Neural cell (in vitro differentiated cells): ENCODE measurements around the gene FZD10. TPM values are rescaled to one million over a fixed set of nuclear protein-coding genes. Genes with fewer than 3 reads are reported as not detected.

ENCODE experiments used
- H2AFZ ChIP-seq: fragments of 200-600, 300-800 bp; sonication (generic), shearing (Covaris generic); 2 replicates; pipeline ENCODE4 v1.6.0; 2014; ENCODE audit warnings: low read depth, mild to moderate bottlenecking, antibody characterized with exemption, low read length, moderate library complexity
- H3F3A ChIP-seq: fragments of 200-600 bp; shearing (Covaris generic); 2 replicates; pipeline ENCODE4 v1.6.1; 2016; ENCODE audit warnings: mild to moderate bottlenecking, moderate library complexity, mixed read lengths, antibody characterized with exemption, low read length; ENCODE audit not compliant: insufficient read depth, poor library complexity, severe bottlenecking
- H3K27ac ChIP-seq: fragments of 200-600, 300-800 bp; sonication (generic), shearing (Covaris generic); 2 replicates; pipeline ENCODE4 v1.5.1; 2014; ENCODE audit warnings: mild to moderate bottlenecking, low read length, moderate library complexity
- H3K27me3 ChIP-seq: fragments of 300-800, 200-600 bp; sonication (generic), shearing (Covaris generic); 2 replicates; pipeline ENCODE4 v1.6.0; 2014; ENCODE audit warnings: mild to moderate bottlenecking, low read depth, low read length, moderate library complexity; ENCODE audit not compliant: insufficient read depth
- H3K36me3 ChIP-seq: fragments of 300-800, 200-600 bp; sonication (generic), shearing (Covaris generic); 2 replicates; pipeline ENCODE4 v1.5.1; 2014; ENCODE audit warnings: mild to moderate bottlenecking, antibody characterized with exemption, low read length, moderate library complexity; ENCODE audit not compliant: insufficient read depth
- H3K4me2 ChIP-seq: fragments of 300-800, 200-600 bp; sonication (generic), shearing (Covaris generic); 2 replicates; pipeline ENCODE4 v1.6.0; 2014; ENCODE audit warnings: mild to moderate bottlenecking, low read length
- H3K4me3 ChIP-seq: fragments of 300-800, 200-600 bp; sonication (generic), shearing (Covaris generic); 2 replicates; pipeline ENCODE4 v1.5.1; 2014; ENCODE audit warnings: mild to moderate bottlenecking, low read length, moderate library complexity
- H3K79me2 ChIP-seq: fragments of 200-600 bp; shearing (Covaris generic); replicated peaks from 2 replicates; pipeline ENCODE4 v1.6.0; 2014; ENCODE audit warnings: mild to moderate bottlenecking, low read length, moderate library complexity; ENCODE audit not compliant: insufficient read depth
- H3K9ac ChIP-seq: fragments of 300-800, 200-600 bp; sonication (generic), shearing (Covaris generic); 2 replicates; pipeline ENCODE4 v1.6.1; 2016; ENCODE audit warnings: mild to moderate bottlenecking, low read length, mixed read lengths
- H3K9me2 ChIP-seq: fragments of 200-600 bp; shearing (Covaris generic); 2 replicates; pipeline ENCODE4 v1.6.1; 2016; ENCODE audit warnings: mild to moderate bottlenecking, low read length, mixed read lengths; ENCODE audit not compliant: insufficient read depth
- H3K9me3 ChIP-seq: fragments of 200-600, 300-800 bp; sonication (generic), shearing (Covaris generic); 2 replicates; pipeline ENCODE4 v1.6.1; 2016; ENCODE audit warnings: mild to moderate bottlenecking, mixed run types, low read length, moderate library complexity, mixed read lengths
- H4K20me1 ChIP-seq: fragments of 200-600 bp; shearing (Covaris generic); 2 replicates; pipeline ENCODE4 v1.6.1; 2016; ENCODE audit warnings: mild to moderate bottlenecking, mixed run types; ENCODE audit not compliant: insufficient read depth
- CTCF ChIP-seq: fragments of 450-650 bp; IDR thresholded peaks from 2 replicates; pipeline ENCODE4 v1.5.1; 2014; ENCODE audit warnings: antibody characterized with exemption, mild to moderate bottlenecking, moderate library complexity; ENCODE audit not compliant: poor library complexity, severe bottlenecking
- EP300 ChIP-seq: fragments of 450-650 bp; conservative IDR thresholded peaks from 2 replicates; pipeline ENCODE4 v1.6.1; 2014; ENCODE audit warnings: antibody characterized with exemption, mild to moderate bottlenecking, moderate library complexity; ENCODE audit not compliant: poor library complexity, severe bottlenecking
- EZH2 ChIP-seq: fragments of 200-600, 300-800 bp; shearing (Covaris generic), sonication (generic); IDR thresholded peaks from 2 replicates; pipeline ENCODE4 v1.6.1; 2014; ENCODE audit warnings: antibody characterized with exemption, low read length, borderline replicate concordance, mild to moderate bottlenecking; ENCODE audit not compliant: insufficient read depth, poor library complexity, severe bottlenecking
- MXI1 ChIP-seq: fragments of 450-650 bp; conservative IDR thresholded peaks from 2 replicates; pipeline ENCODE4 v1.6.1; 2014; ENCODE audit warnings: antibody characterized with exemption, mild to moderate bottlenecking; ENCODE audit not compliant: poor library complexity, severe bottlenecking
- POLR2AphosphoS5 ChIP-seq: IDR thresholded peaks from 2 replicates; pipeline ENCODE4 v1.6.1; 2012
- RAD21 ChIP-seq: fragments of 450-650 bp; conservative IDR thresholded peaks from 2 replicates; pipeline ENCODE4 v1.6.1; 2014; ENCODE audit warnings: antibody characterized with exemption, mild to moderate bottlenecking, moderate library complexity
- REST ChIP-seq: IDR thresholded peaks from 2 replicates; pipeline ENCODE4 v1.6.1; 2012; ENCODE audit warnings: borderline replicate concordance
- SMC3 ChIP-seq: fragments of 450-650 bp; conservative IDR thresholded peaks from 2 replicates; pipeline ENCODE4 v1.6.1; 2014; ENCODE audit warnings: antibody characterized with exemption, mild to moderate bottlenecking, moderate library complexity; ENCODE audit not compliant: poor library complexity
- TAF1 ChIP-seq: IDR thresholded peaks from 2 replicates; pipeline ENCODE4 v1.6.1; 2012; ENCODE audit warnings: low read depth
- polyA plus RNA-seq: library from polyadenylated mRNA; depleted of rRNA; stranded (reverse); fragments of >200 nt; gene quantifications from 2 replicates; pipeline ENCODE4 v1.2.3, GENCODE V29; 2014

Gene FZD10
- polyA plus RNA-seq, 1 donor from 2014 or later = not detected

- Histone ChIP-seq H3K27me3 (peaks cover 95% of the 10 kb centered on the region), H3K9me2 (no peaks in the 10 kb centered on the region), H3K9ac (no peak overlapping the region), H3K79me2 (no peaks in the 10 kb centered on the region), H3F3A (no peaks in the 10 kb centered on the region), H3K36me3 (no peaks in the 10 kb centered on the region), H4K20me1 (no peaks in the 10 kb centered on the region), H3K9me3 (peaks cover 4% of the 10 kb centered on the region), H3K4me2 (no peak overlapping the region), H3K27ac (no peak overlapping the region), H2AFZ (no peak overlapping the region), H3K4me3 (no peak overlapping the region)
- no peak for TF ChIP-seq RAD21
- TF ChIP-seq EZH2 = no peak
- no peak for TF ChIP-seq CTCF
- no peak for TF ChIP-seq SMC3
- TF ChIP-seq POLR2AphosphoS5 = no peak
- TF ChIP-seq MXI1 = no peak
- TF ChIP-seq REST = no peak
- TF ChIP-seq EP300 = no peak
- no peak for TF ChIP-seq TAF1
These were observed 5.3 kb downstream of the FZD10 start for GRCh38 chr12:130167537-130167936.

GRCh38 chr12:130169256-130169655 lies 7.0 kb downstream of the FZD10 start:
- Histone ChIP-seq H3K27me3 (peaks cover 80% of the 10 kb centered on the region), H3K36me3 (no peaks in the 10 kb centered on the region), H3K27ac (no peak overlapping the region), H3F3A (no peaks in the 10 kb centered on the region), H3K9ac (no peak overlapping the region), H3K9me3 (no peaks in the 10 kb centered on the region), H3K4me2 (no peak overlapping the region), H4K20me1 (no peaks in the 10 kb centered on the region), H3K79me2 (no peaks in the 10 kb centered on the region), H2AFZ (no peak overlapping the region), H3K9me2 (no peaks in the 10 kb centered on the region), H3K4me3 (no peak overlapping the region)
- no peak for TF ChIP-seq RAD21
- TF ChIP-seq REST = no peak
- no peak for TF ChIP-seq SMC3
- TF ChIP-seq TAF1 = no peak
- no peak for TF ChIP-seq EP300
- TF ChIP-seq MXI1 = no peak
- TF ChIP-seq EZH2 = no peak
- TF ChIP-seq POLR2AphosphoS5 = no peak
- no peak for TF ChIP-seq CTCF
